Measurements from ENCODE around the gene LRRFIP1.

- no peak for TF ChIP-seq CTCF (IDR thresholded peaks at IDR 0.05; ENCODE audit: low read length)
- no peak for TF ChIP-seq EZH2 (optimal IDR thresholded peaks at IDR 0.05; ENCODE audit: low read depth, low read length)
- TF ChIP-seq EZH2phosphoT487 (IDR thresholded peaks at IDR 0.05; ENCODE audit: low read length), result no peak
These were observed 119.8 kb downstream of the LRRFIP1 start for GRCh38 chr2:237747189-237747588.

Measured in MM.1S (cell line).